SIG-M5 treated with dmso at 0.1 percent for 504 hours (cell line): ENCODE measurements around the gene MAP3K6.
"Not testable (repeated sequence)": the region's sequence is repeated elsewhere in the genome, so short reads cannot be mapped to it uniquely, and the experiment has no call there.

Experiments used
- DNase-seq: peaks from one replicate; lab custom pipeline; 2025; ENCODE audit not compliant: unreplicated experiment; lab: John Stamatoyannopoulos, UW

Gene MAP3K6

GRCh38 chr1:27366411-27367159, at the start of gene MAP3K6:
Gene MAP3K6 (minus strand): TSS chr1:27366961. CDS start chr1:27366597, 364 bp downstream.
- DNase-seq: peak; percentile 61

GRCh38 chr1:27414091-27414490, 47.3 kb upstream of the MAP3K6 start:
- DNase-seq: no peak

- DNase-seq: no peak
These were observed 46.2 kb upstream of the MAP3K6 start for GRCh38 chr1:27413004-27413403.

- DNase-seq: no peak
These were observed 45.7 kb upstream of the MAP3K6 start for GRCh38 chr1:27412502-27412901.

GRCh38 chr1:27410709-27411108, 43.9 kb upstream of the MAP3K6 start:
- DNase-seq: no peak

- DNase-seq: no peak
These were observed 42.9 kb upstream of the MAP3K6 start for GRCh38 chr1:27409669-27410068.

- no peak for DNase-seq
These were observed 41.4 kb upstream of the MAP3K6 start for GRCh38 chr1:27408151-27408550.

GRCh38 chr1:27406791-27407190, 40.0 kb upstream of the MAP3K6 start:
- not testable (repeated sequence) for DNase-seq

- DNase-seq: no peak
These were observed 39.6 kb upstream of the MAP3K6 start for GRCh38 chr1:27406362-27406680.

- DNase-seq: not testable (repeated sequence)
These were observed 39.0 kb upstream of the MAP3K6 start for GRCh38 chr1:27405598-27406361.

- no peak for DNase-seq
These were observed 38.3 kb upstream of the MAP3K6 start for GRCh38 chr1:27405074-27405473.

- DNase-seq: no peak
These were observed 37.2 kb upstream of the MAP3K6 start for GRCh38 chr1:27403931-27404330.

- no peak for DNase-seq
These were observed 36.4 kb upstream of the MAP3K6 start for GRCh38 chr1:27403065-27403726.

GRCh38 chr1:27402349-27402754, 35.6 kb upstream of the MAP3K6 start:
- DNase-seq: peak; percentile 26

GRCh38 chr1:27400963-27401341, 34.2 kb upstream of the MAP3K6 start:
- DNase-seq: no peak

GRCh38 chr1:27400082-27400962, 33.6 kb upstream of the MAP3K6 start:
- no peak for DNase-seq

- no peak for DNase-seq
These were observed 32.7 kb upstream of the MAP3K6 start for GRCh38 chr1:27399251-27400025.

GRCh38 chr1:27398405-27399149, 31.8 kb upstream of the MAP3K6 start:
- no peak for DNase-seq

- no peak for DNase-seq
These were observed 31.0 kb upstream of the MAP3K6 start for GRCh38 chr1:27397749-27398148.

- no peak for DNase-seq
These were observed 30.3 kb upstream of the MAP3K6 start for GRCh38 chr1:27397110-27397509.
